Suprapubic skin (tissue), 4 donors: ENCODE results near the gene NEMF. TPM values are rescaled to one million over a fixed set of nuclear protein-coding genes. Genes with fewer than 3 reads are reported as not detected.
A peak's percentile ranks its signal among the peaks of the same experiment; 100 is the strongest.

Experiments
- DNase-seq, 2 donors: peaks; one replicate each; pipeline ENCODE4 v3.0.0-alpha.2; 2019; ENCODE audit warnings: low spot score in 2 of 2
- H3K27ac ChIP-seq: fragments of 200-600 bp; sonication (generic); one replicate; pipeline ENCODE4 v1.5.1; 2019
- H3K27me3 ChIP-seq: fragments of 200-600 bp; sonication (generic); one replicate; pipeline ENCODE4 v1.5.1; 2019
- H3K36me3 ChIP-seq: fragments of 200-600 bp; sonication (generic); one replicate; pipeline ENCODE4 v1.5.1; 2019
- H3K4me1 ChIP-seq: fragments of 200-600 bp; sonication (generic); one replicate; pipeline ENCODE4 v1.5.1; 2019
- H3K4me3 ChIP-seq: fragments of 200-600 bp; sonication (generic); one replicate; pipeline ENCODE4 v1.5.1; 2019; ENCODE audit warnings: mild to moderate bottlenecking
- H3K9me3 ChIP-seq: fragments of 200-600 bp; sonication (generic); one replicate; pipeline ENCODE4 v1.5.1; 2019
- CTCF ChIP-seq, 2 donors: fragments of 200-600 bp in 1 of 2; fragments of 450-650 bp in 1 of 2; sonication (generic) in 1 of 2; IDR thresholded peaks; one replicate each; pipeline ENCODE4 v1.5.1; 2016 to 2019; ENCODE audit warnings: antibody characterized with exemption in 2 of 2, mild to moderate bottlenecking in 1 of 2, moderate library complexity in 1 of 2
- EP300 ChIP-seq: sonication (generic); formaldehyde crosslinking; IDR thresholded peaks from one replicate; pipeline ENCODE4 v1.6.1; 2017; ENCODE audit warnings: antibody characterized with exemption
- POLR2A ChIP-seq, 2 donors: fragments of 450-650 bp; IDR thresholded peaks; one replicate each; pipeline ENCODE4 v1.6.1; 2017; ENCODE audit warnings: antibody characterized with exemption in 2 of 2, mild to moderate bottlenecking in 2 of 2, moderate library complexity in 2 of 2
- POLR2AphosphoS5 ChIP-seq, 3 donors: sonication (generic); formaldehyde crosslinking; IDR thresholded peaks; one replicate each; pipeline ENCODE4 v1.6.1; 2017; ENCODE audit warnings: antibody characterized with exemption in 3 of 3
- WGBS: methylation state at CpG from one replicate; pipeline ENCODE4 v1.1.5; 2018; 5-methylcytosine and 5-hydroxymethylcytosine counted together
- total RNA-seq, 4 donors: library from RNA; depleted of rRNA; stranded (reverse); fragments of >200 nt; gene quantifications; one replicate each; pipeline ENCODE4 v1.1.0, GENCODE V29; 2016

The NEMF gene
- total RNA-seq, 4 donors from 2014 or later: 70.6 to 181 (median 81.5) TPM

DNA sequence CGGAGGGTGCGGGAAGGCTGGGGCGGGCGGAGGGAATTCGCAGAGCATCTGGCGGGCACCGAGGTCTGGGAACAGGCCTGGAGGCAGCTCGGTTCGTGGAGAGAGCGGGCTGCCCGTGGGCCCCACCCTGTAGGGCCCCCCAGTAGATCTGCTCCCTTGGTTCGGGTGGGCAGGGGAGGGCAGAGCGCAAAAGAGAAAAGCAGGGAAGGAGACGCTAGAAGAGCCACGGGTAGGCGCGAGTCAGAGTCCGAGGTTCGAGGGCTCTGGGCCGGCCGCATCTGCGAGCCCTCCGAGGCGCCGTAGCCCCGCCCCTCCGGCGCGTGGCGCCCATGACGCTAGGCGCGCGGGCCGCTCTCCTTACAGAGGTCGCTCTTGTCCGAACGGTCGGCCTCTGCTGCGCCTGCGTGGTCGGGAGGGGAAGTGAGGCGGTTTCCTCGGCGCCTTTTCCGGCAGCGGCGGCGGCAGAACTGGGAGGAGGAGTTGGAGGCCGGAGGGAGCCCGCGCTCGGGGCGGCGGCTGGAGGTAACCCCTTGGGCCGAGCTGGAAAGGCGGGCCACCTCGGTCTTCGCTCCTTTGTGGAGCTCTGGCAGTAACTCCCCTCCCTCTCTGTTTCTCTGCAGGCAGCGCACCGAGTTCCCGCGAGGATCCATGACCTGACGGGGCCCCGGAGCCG lies 40.2 kb upstream of the NEMF start, which contains the start of gene ARF6:
Gene ARF6, plus strand, starts transcription at position 447 of the 673 bp plus-strand sequence. CDS start 655 bp downstream, outside the sequence.
- peak; percentile 99 for DNase-seq
- no peak for TF ChIP-seq EP300
- TF ChIP-seq CTCF (IDR thresholded peaks at IDR 0.05): peak in 1 of 2 donors; percentile 6
- peak; percentile 71 to 88 (median 82) for TF ChIP-seq POLR2AphosphoS5 (IDR thresholded peaks at IDR 0.05)
- TF ChIP-seq POLR2A (IDR thresholded peaks at IDR 0.05): peak; percentile 47 to 95
- Histone ChIP-seq H3K4me1 (peaks cover 35% of the 10 kb centered on the region), H3K36me3 (peaks cover 4% of the 10 kb centered on the region), H3K27ac (peak within 1 kb of the TSS; percentile 98), H3K27me3 (no peaks in the 10 kb centered on the region), H3K9me3 (no peaks in the 10 kb centered on the region), H3K4me3 (peak within 1 kb of the TSS; percentile 77)
- WGBS: 0% methylated on average over 19 of the region's 66 CpGs

- DNase-seq: no peak
- Histone ChIP-seq H3K27ac (peak overlapping the region; percentile 98), H3K4me1 (peaks cover 30% of the 10 kb centered on the region), H3K4me3 (peak overlapping the region; percentile 77), H3K9me3 (no peaks in the 10 kb centered on the region), H3K27me3 (no peaks in the 10 kb centered on the region), H3K36me3 (peaks cover 4% of the 10 kb centered on the region)
- TF ChIP-seq EP300 (no peak), CTCF (IDR thresholded peaks at IDR 0.05) (no peak), POLR2AphosphoS5 (IDR thresholded peaks at IDR 0.05) (no peak), POLR2A (IDR thresholded peaks at IDR 0.05) (no peak)
- WGBS: under 1% methylated on average over 12 of the region's 12 CpGs
Observed at GRCh38 chr14:49892301-49892635, 39.7 kb upstream of the NEMF start.

GRCh38 chr14:49888293-49888692 lies 35.7 kb upstream of the NEMF start:
- Histone ChIP-seq H3K27me3 (no peaks in the 10 kb centered on the region), H3K36me3 (no peaks in the 10 kb centered on the region), H3K4me1 (peaks cover 6% of the 10 kb centered on the region), H3K9me3 (no peaks in the 10 kb centered on the region), H3K27ac (no peak overlapping the region), H3K4me3 (no peak overlapping the region)
- no peak for DNase-seq
- 97% methylated on average over 2 of the region's 2 CpGs for WGBS
- TF ChIP-seq EP300 (no peak), POLR2A (IDR thresholded peaks at IDR 0.05) (no peak), CTCF (IDR thresholded peaks at IDR 0.05) (no peak), POLR2AphosphoS5 (IDR thresholded peaks at IDR 0.05) (no peak)

DNA sequence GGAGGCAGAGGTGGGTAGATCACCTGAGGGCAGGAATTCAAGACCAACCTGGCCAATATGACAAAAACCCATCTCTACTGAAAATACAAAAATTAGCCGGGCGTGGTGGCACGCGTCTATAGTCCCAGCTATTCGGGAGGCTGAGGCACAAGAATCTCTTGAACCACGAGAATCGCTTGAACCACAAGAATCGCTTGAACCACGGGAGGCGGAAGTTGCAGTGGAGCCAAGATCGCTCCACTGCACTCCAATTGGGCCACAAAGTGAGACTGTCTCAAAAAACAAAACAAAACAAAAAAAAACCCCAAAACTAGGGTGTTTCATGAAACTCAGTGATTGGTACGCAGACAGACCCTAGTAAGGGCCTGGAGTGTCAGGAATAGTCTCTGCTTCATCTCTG lies 33.9 kb upstream of the NEMF start:
- no peak for DNase-seq
- H3K9me3 ChIP-seq: no peaks in the 10 kb centered on the region
- H3K4me3 ChIP-seq: no peak overlapping the region
- H3K27ac ChIP-seq: no peak overlapping the region
- H3K36me3 ChIP-seq: no peaks in the 10 kb centered on the region
- no peak for TF ChIP-seq CTCF (IDR thresholded peaks at IDR 0.05)
- TF ChIP-seq POLR2A (IDR thresholded peaks at IDR 0.05): no peak
- no peak for TF ChIP-seq POLR2AphosphoS5 (IDR thresholded peaks at IDR 0.05)
- TF ChIP-seq EP300: no peak
- H3K4me1 ChIP-seq: peaks cover under 1% of the 10 kb centered on the region
- no peaks in the 10 kb centered on the region for H3K27me3 ChIP-seq
- WGBS: 89% methylated on average over 12 of the region's 12 CpGs

DNA sequence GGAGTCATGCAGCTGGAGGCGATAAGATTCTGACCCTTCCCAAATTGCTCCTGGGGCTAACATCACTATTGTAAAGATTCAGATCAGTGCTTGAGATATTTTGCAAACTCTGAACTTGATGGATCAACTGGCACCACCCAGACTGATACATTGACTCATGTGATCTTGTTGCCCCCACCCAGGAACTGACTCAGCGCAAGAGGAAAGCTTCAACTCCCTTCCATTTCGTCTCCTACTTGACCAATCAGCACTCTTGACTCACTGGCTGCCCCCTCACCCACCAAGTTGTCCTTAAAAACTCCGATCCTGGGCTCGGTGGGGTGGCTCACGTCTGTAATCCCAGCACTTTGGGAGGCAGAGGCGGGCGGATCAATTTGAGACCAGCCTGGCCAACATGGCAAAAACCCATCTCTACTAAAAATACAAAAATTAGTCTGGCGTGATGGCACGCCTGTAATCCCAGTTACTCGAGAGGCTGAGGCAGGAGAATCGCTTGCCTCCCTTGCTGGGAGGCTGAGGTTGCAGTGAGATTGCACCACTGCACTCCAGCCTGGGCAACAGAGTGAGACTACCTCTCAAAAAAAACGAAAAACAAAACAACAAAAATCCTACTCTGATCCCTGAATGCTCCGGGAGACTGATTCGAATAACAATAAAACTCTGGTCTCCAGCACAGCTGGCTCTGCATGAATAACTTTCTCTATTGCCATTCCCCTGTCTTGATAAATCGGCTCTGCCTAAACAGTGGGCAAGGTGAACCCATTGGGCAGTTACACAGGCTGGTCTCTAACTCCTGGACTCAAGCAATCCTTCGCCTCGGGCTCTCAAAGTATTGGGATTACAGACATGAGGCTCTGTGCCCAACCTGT lies 30.5 kb upstream of the NEMF start:
- H3K4me1 ChIP-seq: peaks cover 11% of the 10 kb centered on the region
- no peaks in the 10 kb centered on the region for H3K36me3 ChIP-seq
- no peak overlapping the region for H3K4me3 ChIP-seq
- TF ChIP-seq CTCF (IDR thresholded peaks at IDR 0.05) (no peak), POLR2A (IDR thresholded peaks at IDR 0.05) (no peak), POLR2AphosphoS5 (IDR thresholded peaks at IDR 0.05) (no peak), EP300 (no peak)
- H3K9me3 ChIP-seq: no peaks in the 10 kb centered on the region
- H3K27ac ChIP-seq: no peak overlapping the region
- WGBS: 86% methylated on average over 18 of the region's 18 CpGs
- no peak for DNase-seq
- no peaks in the 10 kb centered on the region for H3K27me3 ChIP-seq
